ENCODE data around the gene LRRC66.
A peak's percentile ranks its signal among the peaks of the same experiment; 100 is the strongest.

LRRC66 gene
- 0.17 to 0.84 reads per million in 2 experiments for total RNA-seq

GRCh38 chr4:52019936-52020657 lies at the start of gene LRRC66:
LRRC66 (minus strand) TSS chr4:52020363; CDS start chr4:52017613, 2,750 bp downstream.
- no peak for DNase-seq (ENCODE audit: low read depth)

GRCh38 chr4:52069571-52069970 lies 49.4 kb upstream of the LRRC66 start:
- DNase-seq (ENCODE audit: low read depth), result no peak

GRCh38 chr4:52059372-52059771 lies 39.2 kb upstream of the LRRC66 start:
- no peak for DNase-seq (ENCODE audit: low read depth)

- DNase-seq (ENCODE audit: low read depth), result no peak
Measured at GRCh38 chr4:52058275-52058674, 38.1 kb upstream of the LRRC66 start.

GRCh38 chr4:52057196-52057595 lies 37.0 kb upstream of the LRRC66 start:
- no peak for DNase-seq (ENCODE audit: low read depth)

- no peak for DNase-seq (ENCODE audit: low read depth)
Measured at GRCh38 chr4:52054254-52054653, 34.1 kb upstream of the LRRC66 start.

- no peak for DNase-seq (ENCODE audit: low read depth)
Measured at GRCh38 chr4:52052475-52052780, 32.3 kb upstream of the LRRC66 start.

GRCh38 chr4:52051615-52052474 lies 31.7 kb upstream of the LRRC66 start:
- DNase-seq (ENCODE audit: low read depth), result no peak

GRCh38 chr4:52051213-52051614 lies 31.1 kb upstream of the LRRC66 start, which contains the start of gene SPATA18:
SPATA18 (plus strand) TSS chr4:52051304; CDS start chr4:52051705, 401 bp downstream.
- DNase-seq (ENCODE audit: low read depth), result no peak

- DNase-seq (ENCODE audit: low read depth), result no peak
Measured at GRCh38 chr4:52049266-52049665, 29.1 kb upstream of the LRRC66 start.

- DNase-seq (ENCODE audit: low read depth), result no peak
Measured at GRCh38 chr4:52045028-52045427, 24.9 kb upstream of the LRRC66 start.

- peak; percentile 54 for DNase-seq (ENCODE audit: low read depth)
Measured at GRCh38 chr4:52038103-52038912, 18.1 kb upstream of the LRRC66 start, which contains the start of gene SGCB. SGCB (minus strand) TSS chr4:52038299; CDS start chr4:52038259, 40 bp downstream.

- no peak for DNase-seq (ENCODE audit: low read depth)
Measured at GRCh38 chr4:52037689-52038102, 17.5 kb upstream of the LRRC66 start.

- no peak for DNase-seq (ENCODE audit: low read depth)
Measured at GRCh38 chr4:52036886-52037530, 16.8 kb upstream of the LRRC66 start.

GRCh38 chr4:52035190-52035589 lies 15.0 kb upstream of the LRRC66 start:
- no peak for DNase-seq (ENCODE audit: low read depth)

GRCh38 chr4:52032005-52032404 lies 11.8 kb upstream of the LRRC66 start:
- no peak for DNase-seq (ENCODE audit: low read depth)

GRCh38 chr4:52028970-52029369 lies 8.8 kb upstream of the LRRC66 start:
- DNase-seq (ENCODE audit: low read depth), result no peak

- DNase-seq (ENCODE audit: low read depth), result no peak
Measured at GRCh38 chr4:52017814-52018213, 2.3 kb downstream of the LRRC66 start.

- DNase-seq (ENCODE audit: low read depth), result no peak
Measured at GRCh38 chr4:52016981-52017380, 3.2 kb downstream of the LRRC66 start.

- DNase-seq (ENCODE audit: low read depth), result no peak
Measured at GRCh38 chr4:52015366-52015765, 4.8 kb downstream of the LRRC66 start.

GRCh38 chr4:52014903-52015302 lies 5.3 kb downstream of the LRRC66 start:
- no peak for DNase-seq (ENCODE audit: low read depth)

GRCh38 chr4:52012651-52013050 lies 7.5 kb downstream of the LRRC66 start:
- no peak for DNase-seq (ENCODE audit: low read depth)
